GM18861 (cell line): ENCODE data around the gene NUP210L.
"Not testable (repeated sequence)": the region's sequence is repeated elsewhere in the genome, so short reads cannot be mapped to it uniquely, and the experiment has no call there.

Experiments used
- ATAC-seq: cut with Tn5 transposase; IDR thresholded peaks from one replicate; pipeline ENCODE4 v1.9.1; 2021; ENCODE audit not compliant: unreplicated experiment

The NUP210L gene

DNA sequence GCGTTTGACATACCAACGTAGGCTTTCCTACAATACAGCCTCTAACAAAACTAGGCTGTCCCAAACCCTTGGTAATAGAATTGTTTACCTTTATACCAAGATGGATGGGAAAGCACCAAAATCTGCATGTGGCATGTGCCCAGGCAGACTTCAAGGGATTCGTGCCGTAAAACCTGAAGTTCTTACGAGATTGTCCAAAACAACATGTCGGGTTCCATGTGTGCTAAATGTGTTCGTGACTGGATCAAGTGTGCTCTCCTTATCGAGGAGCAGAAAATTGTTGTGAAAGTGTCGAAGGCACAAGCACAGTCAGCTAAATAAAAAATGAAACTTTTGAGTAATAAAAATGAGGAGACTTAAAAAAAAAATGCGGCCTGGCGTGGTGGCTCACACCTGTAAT, 159.2 kb downstream of the NUP210L start:
- ATAC-seq = no peak

DNA sequence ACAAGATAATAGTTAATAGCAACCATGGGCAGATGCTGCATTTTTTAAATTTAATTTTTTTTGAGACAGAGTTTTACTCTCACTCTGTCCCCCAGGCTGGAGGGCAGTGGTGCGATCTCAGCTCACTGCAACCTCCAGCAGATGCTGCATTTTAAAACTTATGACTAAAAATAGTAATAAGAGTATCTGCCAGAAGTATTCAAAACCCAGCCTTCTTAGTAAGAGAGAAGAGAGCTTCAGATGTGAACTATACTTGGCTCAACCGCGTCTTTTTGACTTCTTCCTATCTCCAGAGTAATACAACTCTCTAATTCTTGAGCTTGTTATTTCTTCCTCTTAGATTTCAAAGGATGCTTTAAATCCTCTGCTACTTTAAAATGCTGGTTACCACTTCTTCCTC, 159.7 kb downstream of the NUP210L start:
- no peak for ATAC-seq

DNA sequence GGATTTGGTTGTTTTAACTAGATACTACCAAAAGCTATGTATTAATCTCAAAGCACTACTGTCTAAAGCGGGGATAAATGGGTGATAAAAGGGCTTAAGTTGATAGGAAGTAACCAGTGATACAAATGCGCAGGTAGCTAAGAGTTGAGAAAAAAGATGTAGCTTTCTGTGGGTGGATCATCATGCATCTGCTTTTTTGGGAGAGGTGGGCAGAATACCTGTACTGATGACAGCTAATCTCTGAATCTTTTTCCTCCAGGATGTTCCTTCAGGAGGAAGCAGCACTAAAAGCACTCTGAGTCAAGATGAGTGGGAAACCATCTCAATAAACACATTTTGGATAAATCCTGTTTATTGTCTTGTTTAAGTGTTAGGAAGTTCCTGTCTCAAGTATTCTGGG, 163.1 kb downstream of the NUP210L start:
- ATAC-seq = no peak

DNA sequence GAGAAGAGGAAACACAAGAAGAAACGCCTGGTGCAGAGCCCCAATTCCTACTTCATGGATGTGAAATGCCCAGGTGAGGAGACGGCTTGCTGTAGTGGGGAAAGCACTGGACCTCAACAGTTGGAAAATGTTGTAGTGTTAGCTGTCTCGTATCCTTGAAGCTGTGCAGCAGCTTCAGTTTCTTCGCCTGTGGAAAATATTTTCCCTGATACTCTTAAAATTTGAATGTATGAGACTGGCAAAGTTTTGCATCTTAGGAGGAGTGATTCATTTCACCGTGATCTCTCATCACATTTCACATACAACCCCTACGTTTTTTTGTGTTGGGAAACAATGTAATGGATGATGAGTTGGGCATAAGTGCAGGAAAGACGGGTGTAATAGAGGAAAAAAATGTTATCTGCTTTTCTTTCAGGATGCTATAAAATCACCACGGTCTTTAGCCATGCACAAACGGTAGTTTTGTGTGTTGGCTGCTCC, 163.7 kb downstream of the NUP210L start:
- ATAC-seq = no peak

DNA sequence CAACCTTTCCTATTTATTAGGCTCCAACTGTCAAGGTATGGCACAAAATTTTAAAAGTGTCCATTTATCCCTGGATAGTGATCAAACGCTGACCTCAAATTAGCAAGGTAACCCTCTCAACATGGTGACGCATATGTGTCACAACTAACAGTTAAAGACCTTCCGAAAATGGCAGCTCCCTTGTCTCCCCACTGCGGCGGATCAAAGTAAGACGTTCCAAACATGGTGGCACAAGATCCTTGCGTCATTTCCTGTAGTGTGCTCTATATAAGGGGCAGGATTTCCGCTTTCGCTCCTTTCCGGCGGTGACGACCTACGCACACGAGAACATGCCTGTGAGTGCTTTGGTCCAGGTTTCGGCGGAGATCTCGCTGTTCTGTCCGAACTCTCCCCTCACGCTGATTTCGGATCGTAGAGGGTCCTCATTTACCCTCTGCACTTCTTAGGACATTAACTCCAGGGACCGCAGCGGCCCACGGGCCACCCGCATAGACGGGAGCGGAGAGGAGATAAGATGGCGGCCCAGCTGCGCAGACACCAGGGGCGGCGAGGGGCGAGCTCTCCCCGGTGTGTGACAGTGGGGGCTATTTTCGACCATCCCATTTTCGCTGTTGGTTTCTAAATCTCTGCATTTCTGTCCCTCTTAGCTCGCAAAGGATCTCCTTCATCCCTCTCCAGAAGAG, 164.3 kb downstream of the NUP210L start, which contains the start of gene RPS27:
Gene RPS27 (plus strand): TSS at position 295 of the 683 bp plus-strand sequence. CDS start 35 bp downstream, at position 330.
- peak; percentile 69 for ATAC-seq

DNA sequence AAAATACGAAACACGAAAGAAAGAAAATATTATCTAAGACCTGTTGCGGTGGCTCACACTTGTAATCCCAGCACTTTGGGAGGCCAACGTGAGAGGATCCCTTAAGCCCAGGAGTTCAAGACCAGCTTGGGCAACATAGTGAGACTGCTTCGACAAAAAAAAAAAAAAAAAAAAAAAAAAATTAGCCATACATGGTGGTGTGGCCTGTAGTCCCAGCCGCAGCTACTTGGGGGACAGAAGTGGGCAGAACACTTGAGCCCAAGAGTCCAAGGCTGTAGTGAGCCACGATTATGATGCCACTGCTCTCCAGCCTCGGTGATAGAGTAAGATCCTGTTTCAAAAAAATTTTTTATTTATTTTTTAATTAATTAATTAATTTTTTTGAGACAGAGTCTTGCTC, 167.3 kb downstream of the NUP210L start:
- no peak for ATAC-seq

DNA sequence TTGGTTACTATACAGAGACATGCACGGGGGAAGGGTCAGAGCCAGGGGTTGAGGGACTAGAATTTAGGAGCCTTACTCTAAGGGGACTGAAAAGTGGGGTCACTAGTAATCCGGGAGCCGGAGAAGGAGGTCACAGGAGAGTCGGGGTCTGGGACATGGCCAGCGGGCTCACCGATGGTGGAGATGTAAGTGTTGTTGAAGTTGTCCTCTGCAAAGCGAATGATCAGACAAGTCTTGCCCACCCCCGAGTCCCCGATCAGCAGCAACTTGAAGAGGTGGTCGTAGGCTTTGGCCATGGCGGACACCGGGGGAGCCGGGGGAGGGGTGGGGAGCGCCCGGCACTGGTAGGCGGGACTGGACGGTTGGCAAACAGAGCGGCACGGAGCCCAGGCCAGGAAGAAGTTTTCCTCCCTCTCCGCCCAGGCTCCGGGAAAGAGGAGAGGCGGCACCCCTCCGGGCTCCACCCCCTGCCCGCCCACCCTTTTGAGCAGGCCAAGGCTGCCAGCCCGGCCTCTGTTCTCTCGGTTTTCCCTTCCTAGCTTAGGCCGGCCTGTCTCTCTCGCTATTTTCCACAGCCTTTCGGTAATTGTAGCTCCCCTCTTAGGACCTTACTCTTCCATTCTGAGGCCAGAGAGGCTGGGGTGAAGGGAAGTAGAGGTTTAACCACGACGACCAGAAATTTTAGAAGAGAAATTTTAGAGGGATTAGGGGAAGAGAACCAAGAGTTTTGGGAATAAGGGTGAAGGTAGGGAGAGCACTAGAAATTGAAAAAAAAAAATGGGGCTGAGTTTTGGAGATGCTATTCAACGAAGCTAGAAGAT, 168.7 kb downstream of the NUP210L start, which contains the start of gene RAB13:
Gene RAB13 (minus strand): TSS at position 399 of the 821 bp plus-strand sequence. CDS start 103 bp downstream, at position 296.
- ATAC-seq = no peak

DNA sequence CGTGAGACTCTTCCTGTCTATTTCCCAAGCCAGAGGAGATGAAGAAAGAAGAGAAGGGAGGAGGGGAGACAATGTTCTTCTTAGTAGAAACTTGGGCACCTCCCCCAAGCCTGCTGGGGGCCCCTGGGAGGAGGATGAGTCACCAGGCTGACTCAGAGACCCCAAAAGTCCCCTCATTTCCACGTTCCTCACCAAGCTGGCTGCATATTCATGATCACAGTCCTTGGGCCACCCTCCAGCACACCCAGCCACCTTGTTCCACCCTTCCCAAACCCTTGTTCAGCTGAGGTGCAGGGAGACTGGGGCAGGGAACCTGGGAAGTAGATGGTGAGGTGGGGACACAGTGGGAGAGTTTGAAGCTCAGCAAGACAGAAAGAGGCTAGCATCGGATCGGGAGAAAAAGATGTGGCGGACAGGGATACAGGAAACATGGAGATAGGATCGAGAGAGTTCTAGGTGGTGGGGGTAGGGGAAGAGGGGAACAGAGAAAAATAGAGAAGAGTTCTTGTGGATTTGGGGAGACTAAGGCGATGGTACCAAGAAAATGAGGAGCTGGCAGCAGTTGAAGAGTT, 169.4 kb downstream of the NUP210L start:
- no peak for ATAC-seq

DNA sequence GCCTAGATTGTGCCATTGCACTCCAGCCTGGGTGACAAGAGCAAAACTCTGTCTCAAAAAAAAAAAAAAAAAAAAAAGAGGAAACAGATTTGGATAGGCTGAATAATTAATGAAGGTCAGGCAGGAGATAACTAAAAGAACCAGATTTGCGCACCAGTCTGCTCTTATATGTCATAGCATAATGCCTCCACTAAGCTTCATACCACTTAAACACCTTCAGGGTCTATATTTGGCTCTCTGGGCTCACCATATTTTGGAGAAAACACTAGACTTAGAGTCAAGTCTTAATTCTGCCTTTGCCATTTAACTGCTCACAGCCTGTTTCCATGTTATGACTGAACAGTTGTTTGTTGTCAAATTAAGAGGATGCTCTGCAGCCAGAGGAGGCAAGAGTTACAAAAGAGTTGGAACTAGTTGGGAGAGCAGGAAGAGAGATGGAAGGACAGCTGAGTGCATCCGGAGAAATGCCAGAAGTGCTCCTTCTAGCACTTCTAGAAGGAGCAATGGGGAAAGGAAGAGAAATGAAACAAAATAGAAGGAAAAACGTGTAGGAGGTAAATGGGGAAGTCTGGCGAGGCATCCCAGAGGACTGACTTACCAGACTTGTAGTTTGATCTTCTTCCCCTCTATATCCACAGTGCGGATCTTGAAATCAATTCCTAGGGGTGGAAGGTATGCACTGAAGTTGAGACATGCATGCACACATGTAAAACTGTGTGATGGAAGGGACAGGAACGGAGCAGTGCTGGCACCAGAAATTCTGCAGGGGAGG, 170.6 kb downstream of the NUP210L start:
- no peak for ATAC-seq

DNA sequence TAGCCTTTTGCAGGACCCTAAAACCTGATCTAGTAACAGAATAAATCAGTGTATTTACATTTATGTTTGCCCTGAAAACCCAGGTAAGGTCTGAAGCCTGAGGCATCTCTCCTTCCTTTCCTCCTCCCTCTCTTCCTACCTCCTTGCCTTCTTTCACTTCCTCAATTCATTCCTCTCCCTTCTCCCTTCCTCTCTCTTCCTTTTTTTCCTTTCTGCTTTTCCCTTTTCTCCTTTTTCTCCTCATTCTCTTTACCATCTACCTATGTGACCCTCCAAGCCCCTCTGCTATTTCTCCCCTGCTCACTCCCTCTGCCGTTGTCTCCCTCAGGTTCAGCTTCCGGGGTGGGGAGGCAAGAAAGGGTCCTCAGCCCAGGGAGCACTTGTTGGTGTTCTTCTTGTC, 173.1 kb downstream of the NUP210L start:
- ATAC-seq = not testable (repeated sequence)

DNA sequence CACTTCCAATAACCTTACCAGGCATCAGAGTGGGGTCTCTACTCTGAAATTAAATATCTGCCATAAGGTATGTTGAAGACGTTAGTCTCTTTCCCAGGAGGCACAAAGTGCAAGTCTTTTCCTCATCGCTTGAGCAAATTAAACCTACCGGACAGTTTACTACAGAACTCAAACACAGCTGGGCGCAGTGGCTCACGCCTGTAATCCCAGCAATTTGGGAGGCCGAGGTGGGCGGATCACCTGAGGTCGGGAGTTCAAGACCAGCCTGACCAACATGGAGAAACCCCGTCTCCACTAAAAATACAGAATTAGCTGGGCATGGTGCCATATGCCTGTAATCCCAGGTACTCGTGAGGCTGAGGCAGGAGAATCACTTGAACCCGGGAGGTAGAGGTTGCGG, 175.8 kb downstream of the NUP210L start:
- not testable (repeated sequence) for ATAC-seq

DNA sequence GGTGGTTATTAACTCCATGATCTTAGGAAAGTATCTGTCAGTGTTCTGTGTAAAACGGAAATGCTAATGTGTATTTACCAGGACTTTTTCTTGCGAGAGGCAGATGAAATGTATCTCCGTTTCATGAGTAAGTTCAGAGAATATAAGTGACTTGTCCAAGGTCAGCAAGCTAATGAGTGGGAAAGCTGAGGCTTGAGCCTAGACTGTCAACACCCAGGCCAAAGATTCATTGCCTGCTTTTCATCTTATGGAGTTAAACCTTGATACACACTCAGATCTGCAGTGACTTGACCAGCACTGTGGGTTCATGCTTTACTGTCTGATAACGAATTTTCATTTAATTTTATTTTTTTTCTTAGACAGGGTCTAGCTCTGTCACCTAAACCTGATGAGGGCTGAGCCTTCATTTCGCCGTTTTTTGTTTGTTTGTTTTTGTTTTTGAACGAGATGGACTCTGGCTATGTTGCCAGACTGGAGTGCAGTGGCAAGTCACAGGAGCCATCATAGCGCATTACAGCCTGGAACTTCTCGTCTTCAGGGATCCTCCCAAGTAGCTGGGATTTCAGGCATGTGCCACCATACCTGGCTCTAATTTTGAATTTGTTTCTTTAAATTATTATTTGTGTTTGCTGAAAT, 176.5 kb downstream of the NUP210L start:
- peak; percentile 14 for ATAC-seq

DNA sequence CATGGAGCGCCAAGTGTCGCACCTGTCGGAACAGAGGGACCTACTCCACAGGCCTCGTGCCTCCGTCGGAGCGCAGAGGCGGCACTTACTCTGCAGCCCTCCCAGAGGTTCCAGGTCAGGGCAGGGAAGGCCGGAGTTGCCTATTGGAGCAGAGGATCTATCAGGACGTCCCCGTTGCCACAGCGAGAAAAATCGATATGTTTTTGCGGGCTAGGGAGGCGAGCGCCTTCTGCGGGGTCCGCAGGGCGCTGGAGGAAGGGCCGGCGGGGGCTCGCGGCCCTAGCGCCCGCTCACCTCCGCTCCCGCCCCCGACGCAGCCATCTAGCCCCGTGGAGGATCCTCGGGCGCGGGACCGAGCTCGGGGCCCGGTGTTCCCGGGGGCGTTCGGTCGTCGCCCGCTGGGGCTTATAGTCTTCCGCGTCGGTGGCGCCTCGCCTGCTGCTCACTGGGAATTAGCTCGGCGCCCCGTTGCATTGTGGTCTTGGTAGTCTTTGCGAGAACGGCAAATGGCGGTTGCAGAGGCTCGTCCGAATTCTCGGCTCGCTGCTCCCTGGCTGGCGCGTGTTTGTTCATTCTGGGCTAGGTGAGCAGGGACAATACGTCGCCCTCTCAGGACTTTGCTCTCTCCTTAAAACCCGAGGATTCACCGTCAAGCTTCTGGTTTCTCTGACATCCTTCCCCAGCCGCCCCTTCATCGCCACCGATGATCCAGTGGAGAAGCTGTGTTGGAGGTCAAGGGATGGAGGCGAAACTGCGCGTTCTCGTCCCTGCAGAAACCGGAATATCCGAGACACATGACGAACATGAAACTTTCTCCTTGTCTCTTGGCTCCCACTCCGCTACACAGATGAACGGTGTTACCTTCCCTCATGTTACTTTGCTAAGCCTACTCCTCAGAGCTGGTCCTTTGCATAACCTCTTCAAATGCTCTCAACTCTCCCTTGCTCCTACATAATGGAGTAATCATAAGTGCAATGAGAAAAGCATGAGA, 177.3 kb downstream of the NUP210L start, which contains the start of gene JTB:
Gene JTB (minus strand): TSS at position 425 of the 991 bp plus-strand sequence. CDS start 422 bp downstream, at position 3.
- peak; percentile 65 for ATAC-seq

DNA sequence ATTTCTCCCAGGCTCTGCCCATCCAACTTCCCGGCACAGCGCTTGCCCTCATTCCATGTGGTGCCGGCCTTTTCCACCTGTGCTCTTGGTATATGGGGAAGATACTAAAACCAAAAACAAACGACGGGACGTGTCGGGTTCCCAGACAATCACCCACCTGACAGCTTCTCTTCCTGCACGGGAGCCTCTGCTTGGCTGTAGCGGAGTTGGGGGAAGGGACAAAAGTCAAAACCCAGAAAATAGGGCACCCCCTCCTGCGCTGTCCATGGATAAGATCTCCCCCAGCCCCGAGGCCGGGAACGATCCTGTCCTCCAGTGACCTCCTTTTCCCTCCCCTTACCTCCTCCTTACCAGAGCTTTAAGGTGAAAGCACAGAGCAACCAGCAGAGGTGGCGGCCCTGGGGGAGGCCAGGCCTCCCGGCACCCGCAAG, 178.0 kb downstream of the NUP210L start:
- no peak for ATAC-seq

DNA sequence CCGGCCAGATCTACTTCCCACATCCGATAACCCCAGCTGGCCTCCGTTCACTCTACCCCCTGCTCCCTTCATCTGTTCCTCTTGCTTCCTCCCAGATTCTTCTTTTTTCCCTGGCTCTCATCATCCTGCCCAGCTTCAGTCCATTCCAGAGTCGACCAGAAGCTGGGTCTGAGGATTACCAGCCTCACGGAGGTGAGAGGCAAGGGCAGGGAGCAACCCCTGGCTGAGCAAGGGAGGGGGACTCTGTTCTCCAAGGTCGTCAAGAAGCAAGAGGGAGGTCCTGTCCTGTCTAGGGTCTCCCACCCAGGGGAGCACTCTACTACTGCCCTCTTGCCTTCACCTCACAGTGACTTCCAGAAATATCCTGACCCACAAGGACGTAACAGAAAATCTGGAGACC, 181.3 kb downstream of the NUP210L start:
- ATAC-seq = no peak

DNA sequence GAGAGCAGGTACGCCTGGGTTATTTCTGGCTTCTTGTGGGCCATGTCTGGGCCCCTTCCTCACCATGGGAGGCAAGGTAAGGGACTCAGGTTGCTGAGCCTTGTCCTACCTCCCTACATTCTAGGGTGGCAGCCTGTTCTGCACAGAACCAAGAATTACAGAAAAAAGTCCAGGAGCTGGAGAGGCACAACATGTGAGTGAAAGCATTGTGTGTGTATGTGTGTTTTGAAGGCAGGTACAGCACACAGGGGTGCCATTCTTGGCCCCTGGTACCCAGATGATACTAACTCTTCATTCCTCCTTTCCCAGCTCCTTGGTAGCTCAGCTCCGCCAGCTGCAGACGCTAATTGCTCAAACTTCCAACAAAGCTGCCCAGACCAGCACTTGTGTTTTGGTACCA, 181.8 kb downstream of the NUP210L start:
- no peak for ATAC-seq

DNA sequence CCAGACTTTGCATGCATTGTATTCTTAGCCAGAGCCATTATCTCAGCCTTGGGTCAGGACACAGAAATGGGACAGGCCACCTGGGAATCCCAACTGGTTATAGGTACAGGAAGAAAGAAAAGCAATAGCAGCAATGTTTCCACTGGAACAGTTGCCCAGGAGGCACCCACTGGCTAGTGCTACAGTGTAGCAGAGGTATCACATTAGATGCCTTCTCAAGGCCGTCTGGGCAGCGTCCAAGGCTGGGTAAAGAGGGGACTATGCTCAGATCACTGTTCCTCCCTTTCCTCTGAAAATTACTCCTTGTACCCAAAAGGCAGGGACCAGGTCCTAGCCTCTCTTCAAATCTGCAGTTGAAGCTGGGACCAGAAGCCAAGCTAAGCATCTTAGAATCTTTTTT, 184.5 kb downstream of the NUP210L start:
- ATAC-seq = no peak

DNA sequence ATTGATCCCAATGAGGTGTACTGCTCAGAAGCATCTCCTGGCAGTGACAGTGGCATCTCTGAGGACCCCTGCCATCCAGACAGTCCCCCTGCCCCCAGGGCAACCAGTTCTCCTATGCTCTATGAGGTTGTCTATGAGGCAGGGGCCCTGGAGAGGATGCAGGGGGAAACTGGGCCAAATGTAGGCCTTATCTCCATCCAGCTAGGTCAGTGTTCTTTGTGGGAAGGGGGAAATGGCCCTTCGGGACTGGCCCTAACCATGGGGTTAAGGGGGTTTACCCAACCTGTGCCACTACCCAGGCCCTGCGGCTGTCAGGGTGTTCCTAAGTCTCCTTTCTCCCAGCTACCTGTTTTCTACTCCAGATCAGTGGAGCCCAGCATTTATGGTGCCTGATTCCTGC, 185.9 kb downstream of the NUP210L start:
- no peak for ATAC-seq

DNA sequence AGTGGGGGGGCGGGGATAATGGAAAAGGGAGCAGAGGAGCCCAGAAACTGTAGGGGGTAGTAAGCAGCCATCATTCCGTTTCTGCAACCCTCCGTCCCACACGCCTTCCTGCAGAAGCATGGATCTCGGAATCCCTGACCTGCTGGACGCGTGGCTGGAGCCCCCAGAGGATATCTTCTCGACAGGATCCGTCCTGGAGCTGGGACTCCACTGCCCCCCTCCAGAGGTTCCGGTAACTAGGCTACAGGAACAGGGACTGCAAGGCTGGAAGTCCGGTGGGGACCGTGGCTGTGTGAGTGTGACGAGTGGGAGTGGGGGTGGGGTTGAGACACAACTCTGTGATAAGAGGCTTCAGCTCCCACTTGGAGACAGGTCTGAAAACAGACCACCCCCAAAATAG, 186.5 kb downstream of the NUP210L start:
- ATAC-seq = no peak
